Dendritic cell treated with granulocyte-macrophage colony-stimulating factor and Interleukin-4, amounts not matched to agents 40 ng/mL and 50 ng/mL, for 4 days (primary cell): ENCODE data around the gene PAQR8.

Experiments
- H3K27ac Mint-ChIP-seq: one replicate; pipeline ENCODE4 v1.8.0; 2022; ENCODE audit warnings: mild to moderate bottlenecking, mixed read lengths
- H3K27me3 Mint-ChIP-seq: one replicate; pipeline ENCODE4 v1.8.0; 2022; ENCODE audit warnings: mild to moderate bottlenecking, mixed read lengths
- H3K36me3 Mint-ChIP-seq: one replicate; pipeline ENCODE4 v1.8.0; 2022; ENCODE audit warnings: low read depth, mixed read lengths
- H3K4me1 Mint-ChIP-seq: one replicate; pipeline ENCODE4 v1.8.0; 2022; ENCODE audit warnings: low read depth, mixed read lengths
- H3K4me3 Mint-ChIP-seq: one replicate; pipeline ENCODE4 v1.8.0; 2022; ENCODE audit warnings: mild to moderate bottlenecking, moderate library complexity, mixed read lengths
- H3K9me3 Mint-ChIP-seq: one replicate; pipeline ENCODE4 v1.8.0; 2022; ENCODE audit warnings: mixed read lengths
- intact Hi-C: fragments of 100-400 bp; cut with micrococcal nuclease; formaldehyde crosslinking; loops from one replicate; pipeline ENCODE4 v1.15.0; 2022

PAQR8 gene

GRCh38 chr6:52361945-52362442 lies at the start of gene PAQR8:
Gene PAQR8 (plus strand): TSS chr6:52362151. CDS start chr6:52403214, 41,063 bp downstream.
- Mint-ChIP-seq H3K9me3 (no peaks in the 10 kb centered on the region), H3K27ac (peak within 1 kb of the TSS; percentile 83), H3K36me3 (peaks cover 21% of the 10 kb centered on the region), H3K27me3 (no peaks in the 10 kb centered on the region), H3K4me1 (peaks cover 27% of the 10 kb centered on the region), H3K4me3 (peak within 1 kb of the TSS; percentile 99)
- intact Hi-C loops = loop anchor here (1.0 to 5.0 kb wide), 2 partner anchors 77 to 215 kb away; partner anchors contain the start of gene TRAM2

- Mint-ChIP-seq H3K36me3 (no peaks in the 10 kb centered on the region), H3K27ac (no peak overlapping the region), H3K4me1 (peaks cover 44% of the 10 kb centered on the region), H3K9me3 (no peaks in the 10 kb centered on the region), H3K27me3 (no peaks in the 10 kb centered on the region), H3K4me3 (no peak overlapping the region)
- intact Hi-C loops = no loop called here
Measured at GRCh38 chr6:52312461-52312860, 49.5 kb upstream of the PAQR8 start.

DNA sequence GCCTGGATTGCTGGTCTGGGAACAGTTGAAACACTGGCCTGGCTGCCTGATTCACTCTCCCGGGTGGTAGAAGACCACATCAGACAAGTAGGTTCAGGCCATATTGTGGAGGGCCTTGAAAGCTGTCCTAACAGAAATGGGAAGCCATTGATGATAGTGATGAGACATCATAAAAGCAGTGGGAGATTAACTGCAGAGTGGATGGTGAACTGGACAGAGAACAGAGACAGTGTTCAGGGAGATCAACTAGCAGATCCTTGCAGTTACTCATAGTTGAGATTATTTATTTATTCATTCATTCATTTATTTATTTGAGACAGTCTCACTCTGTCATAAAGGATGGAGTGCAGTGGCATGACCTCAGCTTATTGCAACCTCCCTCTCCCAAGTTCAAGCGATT lies 47.2 kb upstream of the PAQR8 start:
- Mint-ChIP-seq H3K36me3 (no peaks in the 10 kb centered on the region), H3K4me1 (peaks cover 48% of the 10 kb centered on the region), H3K4me3 (no peak overlapping the region), H3K27ac (no peak overlapping the region), H3K27me3 (no peaks in the 10 kb centered on the region), H3K9me3 (no peaks in the 10 kb centered on the region)
- intact Hi-C loops = no loop called here

DNA sequence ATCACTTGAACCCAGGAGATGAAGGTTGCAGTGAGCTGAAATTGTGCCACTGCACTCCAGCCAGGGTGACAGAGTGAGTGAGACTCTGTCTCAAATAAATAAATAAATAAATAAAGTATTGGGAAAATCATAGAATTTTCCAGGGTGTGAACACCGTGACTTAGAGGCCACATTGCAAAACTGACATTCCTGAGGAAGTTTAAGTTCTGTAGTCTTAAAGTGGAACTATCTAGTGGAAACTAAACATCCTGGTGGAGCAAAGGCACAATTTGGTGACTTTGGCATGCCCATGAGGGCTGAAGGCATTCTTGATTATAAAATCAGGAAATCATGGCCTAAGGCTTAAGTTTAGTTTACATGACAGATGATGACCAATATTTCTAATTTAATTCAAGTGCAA lies 44.7 kb upstream of the PAQR8 start:
- no peaks in the 10 kb centered on the region for H3K27me3 Mint-ChIP-seq
- H3K4me3 Mint-ChIP-seq = no peak overlapping the region
- no peaks in the 10 kb centered on the region for H3K36me3 Mint-ChIP-seq
- H3K9me3 Mint-ChIP-seq = no peaks in the 10 kb centered on the region
- peaks cover 27% of the 10 kb centered on the region for H3K4me1 Mint-ChIP-seq
- intact Hi-C loops = no loop called here
- no peak overlapping the region for H3K27ac Mint-ChIP-seq

GRCh38 chr6:52317841-52318581 lies 43.9 kb upstream of the PAQR8 start:
- Mint-ChIP-seq H3K27me3 (no peaks in the 10 kb centered on the region), H3K27ac (peak overlapping the region; percentile 58), H3K9me3 (no peaks in the 10 kb centered on the region), H3K4me3 (no peak overlapping the region), H3K4me1 (peaks cover 25% of the 10 kb centered on the region), H3K36me3 (no peaks in the 10 kb centered on the region)
- intact Hi-C loops = no loop called here

- Mint-ChIP-seq H3K9me3 (no peaks in the 10 kb centered on the region), H3K27me3 (peaks cover 1% of the 10 kb centered on the region), H3K27ac (no peak overlapping the region), H3K4me3 (no peak overlapping the region), H3K4me1 (peaks cover 25% of the 10 kb centered on the region), H3K36me3 (no peaks in the 10 kb centered on the region)
- intact Hi-C loops = no loop called here
Measured at GRCh38 chr6:52324189-52324588, 37.8 kb upstream of the PAQR8 start.

DNA sequence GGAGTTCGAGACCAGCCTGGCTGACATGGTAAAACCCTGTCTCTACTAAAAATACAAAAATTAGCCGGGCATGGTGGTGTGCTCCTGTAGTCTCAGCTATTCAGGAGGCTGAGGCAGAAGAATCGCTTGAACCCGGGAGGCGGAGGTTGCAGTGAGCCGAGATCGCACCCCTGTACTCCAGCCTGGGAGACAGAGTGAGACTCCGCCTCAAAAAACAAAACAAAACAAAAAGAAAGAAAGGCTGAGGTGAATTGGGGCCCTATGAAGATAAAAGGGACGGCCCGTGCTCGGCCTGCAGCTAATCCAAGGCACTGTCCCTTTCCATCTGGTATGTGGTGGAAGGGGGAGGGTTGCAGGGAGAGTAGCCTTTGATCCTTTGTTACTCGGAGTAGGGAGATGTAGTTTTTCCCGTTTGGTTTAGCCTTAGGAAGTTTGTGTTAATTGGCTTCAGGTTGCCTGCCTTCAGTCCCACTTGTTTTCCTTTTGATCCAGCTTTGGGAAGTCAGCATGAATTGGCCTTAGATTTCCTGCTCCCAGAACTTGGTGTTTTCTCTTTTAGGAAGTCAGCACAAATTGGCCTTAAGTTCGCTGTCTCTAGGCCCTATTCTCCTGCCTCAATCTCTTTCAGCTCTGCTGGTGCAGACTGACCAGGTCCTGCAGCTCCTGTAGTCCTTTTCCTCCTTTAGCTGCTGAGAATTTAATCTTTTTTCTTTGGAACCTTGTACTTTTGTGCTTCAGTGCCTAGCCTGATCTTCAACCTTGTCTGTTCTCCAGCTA lies 36.1 kb upstream of the PAQR8 start:
- intact Hi-C loops = no loop called here
- Mint-ChIP-seq H3K27ac (no peak overlapping the region), H3K36me3 (no peaks in the 10 kb centered on the region), H3K4me3 (no peak overlapping the region), H3K4me1 (peaks cover 32% of the 10 kb centered on the region), H3K9me3 (no peaks in the 10 kb centered on the region), H3K27me3 (peaks cover 1% of the 10 kb centered on the region)

DNA sequence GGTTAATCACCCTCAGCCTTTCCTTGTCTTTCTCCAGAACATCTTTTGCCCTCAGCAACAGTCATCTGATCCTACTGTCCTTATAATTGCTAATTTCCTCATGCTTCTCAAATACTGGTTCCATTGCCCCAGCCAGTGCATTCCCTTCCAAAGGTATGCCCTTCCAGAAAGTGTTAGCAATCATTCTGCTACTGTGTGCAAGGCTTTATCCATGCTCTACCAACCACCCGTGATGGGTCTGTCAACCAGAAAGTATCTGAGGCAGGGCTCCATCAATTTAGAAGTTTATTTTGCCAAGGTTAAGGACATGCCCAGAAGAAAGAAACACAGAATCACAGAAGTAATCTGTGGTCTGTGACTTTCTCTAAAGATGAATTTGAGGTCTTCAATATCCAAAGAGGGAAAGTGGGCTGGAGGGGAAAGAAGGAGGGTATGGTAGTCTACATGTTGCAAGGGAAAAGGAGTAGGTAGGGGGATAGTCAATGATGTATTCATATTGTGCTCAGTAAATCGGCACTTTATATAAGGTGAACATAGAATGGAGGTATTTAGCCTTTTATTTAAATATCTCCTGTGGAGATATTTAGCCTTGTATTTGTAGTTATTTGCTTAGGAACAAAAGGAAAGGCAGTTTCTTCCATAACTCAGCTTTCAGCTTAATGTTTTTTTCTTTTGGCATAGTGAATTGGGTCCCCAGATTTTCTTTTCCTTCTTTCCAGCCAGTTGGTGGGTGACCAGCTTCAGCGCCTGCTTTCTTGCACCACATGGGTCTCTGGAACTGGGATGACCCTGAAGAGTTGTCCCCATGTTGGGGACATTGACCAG lies 35.2 kb upstream of the PAQR8 start:
- no peak overlapping the region for H3K27ac Mint-ChIP-seq
- no peaks in the 10 kb centered on the region for H3K9me3 Mint-ChIP-seq
- peaks cover 32% of the 10 kb centered on the region for H3K4me1 Mint-ChIP-seq
- intact Hi-C loops = no loop called here
- H3K4me3 Mint-ChIP-seq = no peak overlapping the region
- peaks cover 1% of the 10 kb centered on the region for H3K27me3 Mint-ChIP-seq
- no peaks in the 10 kb centered on the region for H3K36me3 Mint-ChIP-seq

- Mint-ChIP-seq H3K27ac (no peak overlapping the region), H3K36me3 (no peaks in the 10 kb centered on the region), H3K4me3 (no peak overlapping the region), H3K27me3 (peaks cover 1% of the 10 kb centered on the region), H3K4me1 (peaks cover 32% of the 10 kb centered on the region), H3K9me3 (no peaks in the 10 kb centered on the region)
- intact Hi-C loops = no loop called here
Measured at GRCh38 chr6:52328303-52328662, 33.7 kb upstream of the PAQR8 start.

DNA sequence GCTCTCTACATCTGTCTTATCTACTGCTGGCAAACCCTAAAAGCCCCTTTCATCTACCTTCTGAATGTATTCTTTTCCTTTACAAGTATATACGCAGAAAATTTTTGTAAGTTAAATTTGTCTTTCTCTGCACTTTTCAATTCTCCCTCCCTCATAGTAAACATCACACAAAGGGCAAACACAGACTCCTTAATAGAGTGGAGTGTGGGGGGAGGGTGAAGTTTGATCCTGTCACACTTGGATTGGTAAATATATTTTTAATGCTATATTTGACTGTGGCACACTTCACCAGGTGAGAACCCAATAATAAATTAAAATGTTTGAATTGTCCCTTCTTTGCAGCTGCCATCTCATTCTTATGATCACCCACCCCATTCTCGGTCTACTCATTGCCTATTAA lies 33.2 kb upstream of the PAQR8 start:
- no peaks in the 10 kb centered on the region for H3K36me3 Mint-ChIP-seq
- H3K4me3 Mint-ChIP-seq = no peak overlapping the region
- intact Hi-C loops = no loop called here
- no peak overlapping the region for H3K27ac Mint-ChIP-seq
- peaks cover 1% of the 10 kb centered on the region for H3K27me3 Mint-ChIP-seq
- H3K4me1 Mint-ChIP-seq = peaks cover 34% of the 10 kb centered on the region
- H3K9me3 Mint-ChIP-seq = no peaks in the 10 kb centered on the region

DNA sequence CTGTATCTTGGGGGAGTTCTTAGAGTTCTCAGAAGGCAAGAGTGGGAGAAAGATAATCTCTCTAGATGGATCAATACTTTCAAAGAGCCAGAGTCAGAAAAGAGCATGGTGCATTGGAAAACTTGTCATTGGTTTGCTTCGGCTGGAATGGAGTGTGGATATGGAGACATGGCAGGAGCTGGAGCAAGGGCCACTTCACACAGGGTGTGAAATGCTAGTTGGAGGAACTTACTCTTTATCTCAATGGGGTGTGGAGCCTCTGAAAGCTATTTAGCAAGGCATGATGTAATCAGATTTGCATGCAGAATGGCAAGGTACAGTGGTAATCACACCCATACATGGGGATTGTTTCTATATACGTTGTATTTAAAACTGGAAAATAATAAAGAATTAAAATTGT lies 31.5 kb upstream of the PAQR8 start:
- no peak overlapping the region for H3K4me3 Mint-ChIP-seq
- H3K36me3 Mint-ChIP-seq = no peaks in the 10 kb centered on the region
- no peak overlapping the region for H3K27ac Mint-ChIP-seq
- H3K4me1 Mint-ChIP-seq = peaks cover 38% of the 10 kb centered on the region
- no peaks in the 10 kb centered on the region for H3K9me3 Mint-ChIP-seq
- peaks cover 1% of the 10 kb centered on the region for H3K27me3 Mint-ChIP-seq
- intact Hi-C loops = no loop called here

DNA sequence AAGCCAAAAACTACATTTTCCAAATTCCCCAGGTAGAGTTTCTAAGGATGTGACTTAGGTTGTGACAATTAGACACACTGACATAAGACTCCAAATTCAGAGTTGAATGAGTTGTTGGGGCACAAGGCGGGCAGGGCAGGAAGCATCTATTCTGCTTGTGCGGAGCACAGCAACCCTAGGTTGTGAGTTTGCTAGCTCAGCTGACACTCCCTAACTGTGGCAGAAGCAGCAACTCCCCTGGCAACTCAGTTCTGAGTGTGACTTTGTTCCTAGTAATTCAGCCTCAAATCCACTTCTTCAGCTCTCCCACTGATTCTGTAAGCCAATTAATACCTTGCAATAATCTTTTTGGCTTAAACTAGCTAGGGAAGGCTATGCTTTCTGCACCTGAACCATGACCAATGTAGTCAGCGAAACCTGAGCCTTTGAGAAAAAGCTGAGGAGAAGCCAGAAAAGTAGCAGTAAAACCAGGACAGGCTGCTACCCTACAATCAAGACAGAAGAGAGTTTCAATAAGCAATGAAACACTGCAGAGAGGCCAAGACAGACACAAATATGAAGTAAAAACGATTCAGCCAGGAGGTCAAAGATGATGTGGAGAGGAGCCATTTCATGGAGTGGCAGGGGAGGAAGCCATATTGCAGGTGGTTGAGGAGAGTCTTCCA lies 30.0 kb upstream of the PAQR8 start:
- Mint-ChIP-seq H3K9me3 (no peaks in the 10 kb centered on the region), H3K36me3 (no peaks in the 10 kb centered on the region), H3K4me3 (no peak overlapping the region), H3K4me1 (peaks cover 33% of the 10 kb centered on the region), H3K27ac (no peak overlapping the region), H3K27me3 (peaks cover 1% of the 10 kb centered on the region)
- intact Hi-C loops = no loop called here

- peaks cover 30% of the 10 kb centered on the region for H3K4me1 Mint-ChIP-seq
Measured at GRCh38 chr6:52333840-52334200, 28.1 kb upstream of the PAQR8 start.

More at GRCh38 chr6:52333840-52334200, 28.1 kb upstream of the PAQR8 start:
- H3K9me3 Mint-ChIP-seq = no peaks in the 10 kb centered on the region
- H3K36me3 Mint-ChIP-seq = no peaks in the 10 kb centered on the region
- no peak overlapping the region for H3K4me3 Mint-ChIP-seq
- H3K27me3 Mint-ChIP-seq = no peaks in the 10 kb centered on the region
- H3K27ac Mint-ChIP-seq = no peak overlapping the region
- intact Hi-C loops = no loop called here
